ENCODE measurements around the gene SLC15A3.

- no peak for TF ChIP-seq POLR2A (IDR thresholded peaks at IDR 0.05)
- TF ChIP-seq, protein P1, sequence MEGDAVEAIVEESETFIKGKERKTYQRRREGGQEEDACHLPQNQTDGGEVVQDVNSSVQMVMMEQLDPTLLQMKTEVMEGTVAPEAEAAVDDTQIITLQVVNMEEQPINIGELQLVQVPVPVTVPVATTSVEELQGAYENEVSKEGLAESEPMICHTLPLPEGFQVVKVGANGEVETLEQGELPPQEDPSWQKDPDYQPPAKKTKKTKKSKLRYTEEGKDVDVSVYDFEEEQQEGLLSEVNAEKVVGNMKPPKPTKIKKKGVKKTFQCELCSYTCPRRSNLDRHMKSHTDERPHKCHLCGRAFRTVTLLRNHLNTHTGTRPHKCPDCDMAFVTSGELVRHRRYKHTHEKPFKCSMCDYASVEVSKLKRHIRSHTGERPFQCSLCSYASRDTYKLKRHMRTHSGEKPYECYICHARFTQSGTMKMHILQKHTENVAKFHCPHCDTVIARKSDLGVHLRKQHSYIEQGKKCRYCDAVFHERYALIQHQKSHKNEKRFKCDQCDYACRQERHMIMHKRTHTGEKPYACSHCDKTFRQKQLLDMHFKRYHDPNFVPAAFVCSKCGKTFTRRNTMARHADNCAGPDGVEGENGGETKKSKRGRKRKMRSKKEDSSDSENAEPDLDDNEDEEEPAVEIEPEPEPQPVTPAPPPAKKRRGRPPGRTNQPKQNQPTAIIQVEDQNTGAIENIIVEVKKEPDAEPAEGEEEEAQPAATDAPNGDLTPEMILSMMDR (IDR thresholded peaks at IDR 0.05), result no peak
These were observed 29.1 kb downstream of the SLC15A3 start for GRCh38 chr11:60922906-60923305.
